GM19025 (cell line): ENCODE measurements around the gene SCAPER.
"Not testable (repeated sequence)": the region's sequence is repeated elsewhere in the genome, so short reads cannot be mapped to it uniquely, and the experiment has no call there.

Source experiments
- ATAC-seq: cut with Tn5 transposase; IDR thresholded peaks from one replicate; pipeline ENCODE4 v1.9.1; 2021; ENCODE audit warnings: mild to moderate bottlenecking, low read depth, moderate library complexity; ENCODE audit not compliant: unreplicated experiment

Gene SCAPER

DNA sequence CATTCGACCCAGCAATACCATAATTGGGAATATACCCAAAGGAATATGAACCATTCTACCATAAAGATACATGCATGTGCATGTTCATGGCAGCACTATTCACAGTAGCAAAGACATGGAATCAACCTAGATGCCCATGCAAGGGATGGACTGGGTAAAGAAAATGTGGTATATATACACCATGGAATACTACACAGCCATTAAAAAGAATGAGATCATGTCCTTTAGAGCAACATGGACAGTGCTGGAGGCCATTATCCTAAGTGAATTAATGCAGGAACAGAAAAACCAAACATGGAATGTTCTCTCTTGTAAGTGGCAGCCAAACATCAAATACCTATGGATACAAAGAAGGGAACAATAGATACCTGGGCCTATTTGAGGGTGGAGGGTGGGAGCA is 601.2 kb downstream of the SCAPER start:
- ATAC-seq = no peak

GRCh38 chr15:76299786-76300185 is 605.4 kb downstream of the SCAPER start:
- ATAC-seq = no peak

GRCh38 chr15:76298986-76299385 is 606.2 kb downstream of the SCAPER start:
- no peak for ATAC-seq

- ATAC-seq = not testable (repeated sequence)
Observed at GRCh38 chr15:76297951-76298350, 607.2 kb downstream of the SCAPER start.
